ENCODE results near the gene SFPQ. TPM values are rescaled to one million over a fixed set of nuclear protein-coding genes. Genes with fewer than 3 reads are reported as not detected.
"Not testable (repeated sequence)": the region's sequence is repeated elsewhere in the genome, so short reads cannot be mapped to it uniquely, and the experiment has no call there.

Gene SFPQ
- total RNA-seq, 2 experiments from 2014 or later, result 350 to 389 TPM

GRCh38 chr1:35137590-35137989 is 55.4 kb downstream of the SFPQ start:
- H3K27ac Mint-ChIP-seq; H3K9me3 Mint-ChIP-seq (ENCODE audit: low read depth); POLR2A ChIA-PET; H3K36me3 Mint-ChIP-seq (ENCODE audit: low read depth); intact Hi-C loops (cut with DNase I, micrococcal nuclease); H3K27me3 Mint-ChIP-seq; H3K4me3 Mint-ChIP-seq; DNase-seq; CTCF ChIA-PET; H3K4me1 Mint-ChIP-seq; ATAC-seq: not testable (repeated sequence)

GRCh38 chr1:35136780-35137179 is 56.2 kb downstream of the SFPQ start:
- no peaks in the 10 kb centered on the region for H3K36me3 Mint-ChIP-seq (ENCODE audit: low read depth)
- H3K27me3 Mint-ChIP-seq, result no peaks in the 10 kb centered on the region
- ChIA-PET POLR2A (no interaction called here), CTCF (no interaction called here)
- H3K27ac Mint-ChIP-seq, result no peak overlapping the region
- no peaks in the 10 kb centered on the region for H3K9me3 Mint-ChIP-seq (ENCODE audit: low read depth)
- no peaks in the 10 kb centered on the region for H3K4me1 Mint-ChIP-seq
- intact Hi-C loops (cut with DNase I, micrococcal nuclease), result no loop called here
- DNase-seq (no peak), ATAC-seq (no peak)
- H3K4me3 Mint-ChIP-seq, result no peak overlapping the region

Other genes starting within 250 kb of the SFPQ start
- 10 to 100 TPM; 15.8 to 19.0 TPM for gene TMEM35B, start 207.8 kb downstream of the SFPQ start, total RNA-seq
- 10 to 100 TPM; 16.7 to 17.1 TPM for gene ZMYM6, start 161.2 kb downstream of the SFPQ start, total RNA-seq
- 1 to 10 TPM; 3.3 to 5.7 TPM for gene ZMYM1, start 113.8 kb downstream of the SFPQ start, total RNA-seq
- 10 to 100 TPM; 27.8 to 31.6 TPM for gene ZMYM4, start 75.6 kb upstream of the SFPQ start, total RNA-seq

Measured in activated CD4-positive, alpha-beta T cell treated with anti-CD3 and anti-CD28 coated beads for 36 hours (primary cell).